Fibroblast of lung (primary cell): ENCODE measurements around the gene CRELD1. TPM values are rescaled to one million over a fixed set of nuclear protein-coding genes. Genes with fewer than 3 reads are reported as not detected.
"Not testable (repeated sequence)": the region's sequence is repeated elsewhere in the genome, so short reads cannot be mapped to it uniquely, and the experiment has no call there.

Source experiments
- DNase-seq, 2 donors: peaks; one replicate each; pipeline versions ENCODE4 v3.0.0 to v3.0.0-alpha.2; 2010; ENCODE audit warnings: low read depth in 2 of 2
- H2AFZ ChIP-seq: 2 replicates; pipeline ENCODE4 v1.5.1; 2012; ENCODE audit warnings: low read length, control low read depth, inconsistent platforms
- H3K27ac ChIP-seq: 2 replicates; pipeline ENCODE4 v1.5.1; 2011; ENCODE audit warnings: low read length, control low read depth; ENCODE audit not compliant: insufficient read depth
- H3K27me3 ChIP-seq: 2 replicates; pipeline ENCODE4 v1.5.1; 2011; ENCODE audit warnings: mild to moderate bottlenecking, low read length; ENCODE audit not compliant: control insufficient read depth, insufficient read depth
- H3K36me3 ChIP-seq: 2 replicates; pipeline ENCODE4 v1.5.1; 2011; ENCODE audit warnings: low read length; ENCODE audit not compliant: control insufficient read depth, insufficient read depth
- H3K4me1 ChIP-seq: 2 replicates; pipeline ENCODE4 v1.5.1; 2011; ENCODE audit warnings: low read length; ENCODE audit not compliant: control insufficient read depth, insufficient read depth; ENCODE audit errors: extremely low read depth
- H3K4me2 ChIP-seq: 2 replicates; pipeline ENCODE4 v1.5.1; 2011; ENCODE audit warnings: low read length, control low read depth; ENCODE audit not compliant: insufficient read depth; ENCODE audit errors: extremely low read depth
- H3K4me3 ChIP-seq, 4 experiments: fragments of 200-600 bp in 1 of 4; sonication (generic) in 1 of 4; replicated peaks in 1 of 4; 2 replicates each; pipeline ENCODE4 v1.5.1; 2011 to 2016; ENCODE audit warnings: low read length in 4 of 4, low read depth in 3 of 4, mild to moderate bottlenecking in 3 of 4, control low read depth in 2 of 4, inconsistent platforms in 1 of 4, mixed read lengths in 1 of 4; ENCODE audit not compliant: insufficient read depth in 1 of 4; ENCODE audit errors: control extremely low read depth in 1 of 4
- H3K79me2 ChIP-seq: 2 replicates; pipeline ENCODE4 v1.5.1; 2012; ENCODE audit warnings: mild to moderate bottlenecking, low read length, inconsistent platforms; ENCODE audit not compliant: control insufficient read depth, insufficient read depth
- H3K9ac ChIP-seq: 2 replicates; pipeline ENCODE4 v1.5.1; 2011; ENCODE audit warnings: mild to moderate bottlenecking, low read length, control low read depth; ENCODE audit not compliant: insufficient read depth
- H3K9me3 ChIP-seq: 2 replicates; pipeline ENCODE4 v1.5.1; 2012; ENCODE audit warnings: low read depth, low read length; ENCODE audit not compliant: control insufficient read depth, insufficient read depth
- H4K20me1 ChIP-seq: 2 replicates; pipeline ENCODE4 v1.5.1; 2011; ENCODE audit warnings: low read length; ENCODE audit not compliant: control insufficient read depth, insufficient read depth; ENCODE audit errors: extremely low read depth
- EZH2 ChIP-seq: IDR thresholded peaks from 2 replicates; pipeline ENCODE4 v1.5.1; 2012; ENCODE audit warnings: low read length, control low read depth, mild to moderate bottlenecking; ENCODE audit errors: missing control alignments
- polyA plus RNA-seq, 2 donors: library from polyadenylated mRNA; depleted of rRNA in 1 of 2; stranded (reverse) in 1 of 2; unstranded in 1 of 2; fragments of >200 nt; gene quantifications; 2 replicates each; pipeline ENCODE4 v1.2.1, GENCODE V29; 2011 to 2012; ENCODE audit warnings: missing spikeins in 1 of 2
- total RNA-seq: library from RNA; depleted of rRNA; stranded (reverse); fragments of >200 nt; gene quantifications from 2 replicates; pipeline ENCODE4 v1.2.1, GENCODE V29; 2014
- TF ChIP-seq, protein P1 (sequence below), 2 donors: IDR thresholded peaks in 1 of 2; conservative IDR thresholded peaks in 1 of 2; 1 replicate in 1 of 2; 2 replicates in 1 of 2; pipeline ENCODE4 v1.5.1; 2011 to 2012; ENCODE audit warnings: low read length in 2 of 2, control low read depth in 1 of 2, inconsistent platforms in 1 of 2, low read depth in 1 of 2, mild to moderate bottlenecking in 1 of 2

Gene CRELD1
- total and polyA plus RNA-seq, 2 donors (not counting 1 experiment from before 2014, with no cell fraction given): 23.8 to 50.2 TPM

- H3K27ac ChIP-seq: no peak overlapping the region
- H3K4me2 ChIP-seq: no peak overlapping the region
- peaks cover 12% of the 10 kb centered on the region for H3K4me1 ChIP-seq
- no peak for TF ChIP-seq EZH2
- TF ChIP-seq, protein P1, sequence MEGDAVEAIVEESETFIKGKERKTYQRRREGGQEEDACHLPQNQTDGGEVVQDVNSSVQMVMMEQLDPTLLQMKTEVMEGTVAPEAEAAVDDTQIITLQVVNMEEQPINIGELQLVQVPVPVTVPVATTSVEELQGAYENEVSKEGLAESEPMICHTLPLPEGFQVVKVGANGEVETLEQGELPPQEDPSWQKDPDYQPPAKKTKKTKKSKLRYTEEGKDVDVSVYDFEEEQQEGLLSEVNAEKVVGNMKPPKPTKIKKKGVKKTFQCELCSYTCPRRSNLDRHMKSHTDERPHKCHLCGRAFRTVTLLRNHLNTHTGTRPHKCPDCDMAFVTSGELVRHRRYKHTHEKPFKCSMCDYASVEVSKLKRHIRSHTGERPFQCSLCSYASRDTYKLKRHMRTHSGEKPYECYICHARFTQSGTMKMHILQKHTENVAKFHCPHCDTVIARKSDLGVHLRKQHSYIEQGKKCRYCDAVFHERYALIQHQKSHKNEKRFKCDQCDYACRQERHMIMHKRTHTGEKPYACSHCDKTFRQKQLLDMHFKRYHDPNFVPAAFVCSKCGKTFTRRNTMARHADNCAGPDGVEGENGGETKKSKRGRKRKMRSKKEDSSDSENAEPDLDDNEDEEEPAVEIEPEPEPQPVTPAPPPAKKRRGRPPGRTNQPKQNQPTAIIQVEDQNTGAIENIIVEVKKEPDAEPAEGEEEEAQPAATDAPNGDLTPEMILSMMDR (conservative IDR thresholded peaks at IDR 0.05 in 1 of 2, IDR thresholded peaks at IDR 0.05 in 1 of 2; ENCODE audit: low read depth in 1 of 2, low read length in 2 of 2): no peak
- H3K4me3 ChIP-seq: no peak overlapping the region
- no peaks in the 10 kb centered on the region for H3K27me3 ChIP-seq
- H4K20me1 ChIP-seq: no peaks in the 10 kb centered on the region
- no peaks in the 10 kb centered on the region for H3K9me3 ChIP-seq
- no peak overlapping the region for H3K9ac ChIP-seq
- no peaks in the 10 kb centered on the region for H3K79me2 ChIP-seq
- no peaks in the 10 kb centered on the region for H3K36me3 ChIP-seq
- no peak overlapping the region for H2AFZ ChIP-seq
- DNase-seq: no peak
These were observed 34.3 kb upstream of the CRELD1 start for GRCh38 chr3:9899289-9899791.

DNA sequence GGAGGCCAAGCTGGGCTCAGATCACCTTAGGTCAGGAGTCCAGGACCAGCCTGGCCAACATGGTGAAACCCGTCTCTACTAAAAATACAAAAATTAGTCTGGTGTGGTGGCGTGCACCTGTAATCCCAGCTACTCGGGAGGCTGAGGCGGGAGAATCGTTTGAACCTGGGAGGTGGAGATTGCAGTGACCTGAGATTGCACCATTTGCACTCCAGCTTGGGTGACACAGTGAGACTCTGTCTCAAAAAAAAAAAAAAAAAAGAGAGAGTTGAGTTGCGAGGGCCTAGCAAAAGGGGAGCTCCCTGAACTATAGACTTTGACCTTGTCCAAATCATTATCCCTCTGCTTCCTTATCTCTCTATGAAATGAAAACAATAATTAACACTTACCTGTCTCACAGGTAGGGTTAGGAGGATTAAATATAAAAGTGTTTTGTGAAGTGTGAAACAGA, 32.6 kb upstream of the CRELD1 start:
- DNase-seq, H3K36me3 ChIP-seq, H3K27ac ChIP-seq, H3K9me3 ChIP-seq, H3K4me2 ChIP-seq, H4K20me1 ChIP-seq, H3K4me3 ChIP-seq, H3K79me2 ChIP-seq, H3K9ac ChIP-seq, H2AFZ ChIP-seq, H3K27me3 ChIP-seq: not testable (repeated sequence)
- H3K4me1 ChIP-seq: peaks cover 12% of the 10 kb centered on the region

DNA sequence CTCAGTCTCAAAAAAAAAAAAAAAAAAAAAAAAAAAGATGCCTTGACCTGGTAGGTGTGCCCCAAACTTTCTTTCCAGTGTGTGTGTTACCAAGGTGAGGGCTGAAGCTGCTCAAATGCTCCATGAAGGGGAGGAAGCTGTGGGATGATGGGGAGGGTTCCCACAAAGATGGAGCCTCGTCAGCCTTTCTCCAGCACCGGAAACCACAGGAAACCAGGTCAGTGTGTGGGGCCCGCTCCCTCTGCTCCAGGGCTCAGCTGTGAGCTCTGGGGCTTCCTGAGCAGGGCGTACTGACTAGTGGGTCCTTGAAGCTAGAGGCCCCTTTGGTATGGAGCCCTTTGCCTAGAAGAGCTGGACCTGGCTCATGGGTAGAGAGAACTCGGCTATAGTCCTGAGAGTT, 31.7 kb upstream of the CRELD1 start:
- H3K4me1 ChIP-seq: peaks cover 12% of the 10 kb centered on the region
- TF ChIP-seq EZH2: no peak
- TF ChIP-seq, protein P1 (conservative IDR thresholded peaks at IDR 0.05 in 1 of 2, IDR thresholded peaks at IDR 0.05 in 1 of 2; ENCODE audit: low read depth in 1 of 2, low read length in 2 of 2): no peak
- no peak overlapping the region for H3K27ac ChIP-seq
- no peak overlapping the region for H2AFZ ChIP-seq
- H3K27me3 ChIP-seq: no peaks in the 10 kb centered on the region
- no peak overlapping the region for H3K9ac ChIP-seq
- no peaks in the 10 kb centered on the region for H4K20me1 ChIP-seq
- H3K79me2 ChIP-seq: no peaks in the 10 kb centered on the region
- no peak overlapping the region for H3K4me3 ChIP-seq
- no peaks in the 10 kb centered on the region for H3K36me3 ChIP-seq
- no peak overlapping the region for H3K4me2 ChIP-seq
- no peak for DNase-seq
- no peaks in the 10 kb centered on the region for H3K9me3 ChIP-seq
